ENCODE measurements around the gene STPG4. TPM values are rescaled to one million over a fixed set of nuclear protein-coding genes. Genes with fewer than 3 reads are reported as not detected.

The STPG4 gene
- total RNA-seq, 1 donor from 2014 or later, result 0.64 TPM

DNA sequence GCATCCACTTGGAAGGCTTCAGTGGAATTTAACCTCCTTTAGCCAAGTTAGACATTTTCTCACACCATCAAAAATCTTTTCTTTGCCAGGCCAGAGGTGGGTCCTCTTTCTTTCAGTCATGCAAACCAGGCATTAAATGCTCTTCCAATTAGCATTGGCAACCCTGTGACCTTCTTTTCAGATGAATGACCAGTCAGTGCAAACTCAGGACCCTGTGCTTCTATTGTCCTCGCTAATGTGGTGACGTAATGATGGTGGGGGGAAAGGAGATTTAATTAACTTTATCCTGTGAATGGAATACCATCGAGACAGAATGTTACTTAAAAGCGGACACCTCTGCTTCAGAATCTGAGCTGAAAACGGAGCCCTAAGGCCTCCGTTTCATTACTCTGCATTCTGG is 23.2 kb upstream of the STPG4 start:
- no peak for FAIRE-seq
- H2AFZ ChIP-seq (ENCODE audit: low read depth, low read length), result no peak overlapping the region
- H3K79me2 ChIP-seq (ENCODE audit: insufficient read depth, low read length), result peaks cover 34% of the 10 kb centered on the region
- H3K4me2 ChIP-seq (ENCODE audit: low read length), result no peak overlapping the region
- peaks cover 5% of the 10 kb centered on the region for H3K36me3 Mint-ChIP-seq (ENCODE audit: low read depth, unreplicated experiment)
- no peaks in the 10 kb centered on the region for H3K36me3 ChIP-seq (ENCODE audit: insufficient read depth, low read length)
- H4K20me1 ChIP-seq (ENCODE audit: insufficient read depth, low read length), result peaks cover 26% of the 10 kb centered on the region
- no peak overlapping the region for H3K9ac ChIP-seq (ENCODE audit: low read length)
- H3K4me1 ChIP-seq (ENCODE audit: insufficient read depth, low read length), result peaks cover 10% of the 10 kb centered on the region
- H3K27me3 Mint-ChIP-seq (ENCODE audit: low read depth, unreplicated experiment), result no peaks in the 10 kb centered on the region
- H3K9me3 ChIP-seq (ENCODE audit: insufficient read depth, low read depth, low read length), result no peaks in the 10 kb centered on the region
- peaks cover 18% of the 10 kb centered on the region for H3K4me1 Mint-ChIP-seq (ENCODE audit: low read depth, unreplicated experiment)
- DNase-seq (ENCODE audit: low read depth), result no peak
- TF ChIP-seq, protein P1, sequence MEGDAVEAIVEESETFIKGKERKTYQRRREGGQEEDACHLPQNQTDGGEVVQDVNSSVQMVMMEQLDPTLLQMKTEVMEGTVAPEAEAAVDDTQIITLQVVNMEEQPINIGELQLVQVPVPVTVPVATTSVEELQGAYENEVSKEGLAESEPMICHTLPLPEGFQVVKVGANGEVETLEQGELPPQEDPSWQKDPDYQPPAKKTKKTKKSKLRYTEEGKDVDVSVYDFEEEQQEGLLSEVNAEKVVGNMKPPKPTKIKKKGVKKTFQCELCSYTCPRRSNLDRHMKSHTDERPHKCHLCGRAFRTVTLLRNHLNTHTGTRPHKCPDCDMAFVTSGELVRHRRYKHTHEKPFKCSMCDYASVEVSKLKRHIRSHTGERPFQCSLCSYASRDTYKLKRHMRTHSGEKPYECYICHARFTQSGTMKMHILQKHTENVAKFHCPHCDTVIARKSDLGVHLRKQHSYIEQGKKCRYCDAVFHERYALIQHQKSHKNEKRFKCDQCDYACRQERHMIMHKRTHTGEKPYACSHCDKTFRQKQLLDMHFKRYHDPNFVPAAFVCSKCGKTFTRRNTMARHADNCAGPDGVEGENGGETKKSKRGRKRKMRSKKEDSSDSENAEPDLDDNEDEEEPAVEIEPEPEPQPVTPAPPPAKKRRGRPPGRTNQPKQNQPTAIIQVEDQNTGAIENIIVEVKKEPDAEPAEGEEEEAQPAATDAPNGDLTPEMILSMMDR (IDR thresholded peaks at IDR 0.05; ENCODE audit: insufficient read depth, low read depth, low read length), result no peak
- no peak for TF ChIP-seq EZH2 (IDR thresholded peaks at IDR 0.05; ENCODE audit: insufficient read depth, low read length)
- no peaks in the 10 kb centered on the region for H3K9me3 Mint-ChIP-seq (ENCODE audit: unreplicated experiment)
- no peak overlapping the region for H3K27ac ChIP-seq (ENCODE audit: low read depth, low read length)
- H3K4me3 Mint-ChIP-seq (ENCODE audit: unreplicated experiment), result no peak overlapping the region
- H3K4me3 ChIP-seq (ENCODE audit: insufficient read depth, low read depth, low read length), result no peak overlapping the region
- no peaks in the 10 kb centered on the region for H3K27me3 ChIP-seq (ENCODE audit: insufficient read depth, low read length)
- no peak overlapping the region for H3K27ac Mint-ChIP-seq (ENCODE audit: unreplicated experiment)

DNA sequence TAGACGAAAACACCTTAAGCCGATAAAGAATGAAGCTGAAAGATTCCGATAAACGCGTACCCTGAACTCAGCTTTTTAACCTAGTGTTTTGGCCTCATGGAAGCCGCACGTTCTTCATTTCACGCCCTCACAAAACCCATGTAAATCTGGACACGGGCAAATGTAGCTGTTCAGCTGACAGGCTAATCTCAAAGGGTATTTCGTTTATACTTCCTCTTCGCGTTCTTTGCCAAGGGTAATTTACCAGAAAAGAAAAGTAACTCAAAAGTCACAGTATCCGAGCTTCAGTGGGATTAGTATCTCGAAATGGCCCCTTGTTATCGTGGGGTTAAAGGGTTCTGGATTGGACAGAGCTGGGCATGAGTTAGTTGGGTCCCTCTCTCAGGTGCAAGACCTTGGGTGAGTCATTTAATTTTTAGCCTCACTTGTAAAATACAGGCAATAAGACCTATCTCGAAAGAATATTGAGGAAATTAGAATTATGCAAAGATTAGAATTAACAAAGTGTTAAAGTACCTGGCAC is 22.0 kb upstream of the STPG4 start:
- no peak for DNase-seq (ENCODE audit: low read depth)
- Histone ChIP-seq H3K9ac (ENCODE audit: low read length) (peak overlapping the region; percentile 100), H3K36me3 (ENCODE audit: insufficient read depth, low read length) (no peaks in the 10 kb centered on the region), H3K27ac (ENCODE audit: low read depth, low read length) (peak overlapping the region; percentile 100), H3K79me2 (ENCODE audit: insufficient read depth, low read length) (peaks cover 47% of the 10 kb centered on the region), H3K9me3 (ENCODE audit: insufficient read depth, low read depth, low read length) (no peaks in the 10 kb centered on the region), H4K20me1 (ENCODE audit: insufficient read depth, low read length) (peaks cover 38% of the 10 kb centered on the region), H3K4me2 (ENCODE audit: low read length) (peak overlapping the region; percentile 88), H3K4me3 (ENCODE audit: insufficient read depth, low read depth, low read length) (peak overlapping the region; percentile 90), H2AFZ (ENCODE audit: low read depth, low read length) (peak overlapping the region; percentile 77), H3K4me1 (ENCODE audit: insufficient read depth, low read length) (peaks cover 20% of the 10 kb centered on the region), H3K27me3 (ENCODE audit: insufficient read depth, low read length) (no peaks in the 10 kb centered on the region)
- Mint-ChIP-seq H3K27me3 (ENCODE audit: low read depth, unreplicated experiment) (no peaks in the 10 kb centered on the region), H3K36me3 (ENCODE audit: low read depth, unreplicated experiment) (peaks cover 5% of the 10 kb centered on the region), H3K9me3 (ENCODE audit: unreplicated experiment) (no peaks in the 10 kb centered on the region), H3K4me3 (ENCODE audit: unreplicated experiment) (peak overlapping the region; percentile 100), H3K27ac (ENCODE audit: unreplicated experiment) (peak overlapping the region; percentile 100), H3K4me1 (ENCODE audit: low read depth, unreplicated experiment) (peaks cover 25% of the 10 kb centered on the region)
- TF ChIP-seq EZH2 (IDR thresholded peaks at IDR 0.05; ENCODE audit: insufficient read depth, low read length), result no peak
- TF ChIP-seq, protein P1 (IDR thresholded peaks at IDR 0.05; ENCODE audit: insufficient read depth, low read depth, low read length), result no peak
- FAIRE-seq, result no peak

DNA sequence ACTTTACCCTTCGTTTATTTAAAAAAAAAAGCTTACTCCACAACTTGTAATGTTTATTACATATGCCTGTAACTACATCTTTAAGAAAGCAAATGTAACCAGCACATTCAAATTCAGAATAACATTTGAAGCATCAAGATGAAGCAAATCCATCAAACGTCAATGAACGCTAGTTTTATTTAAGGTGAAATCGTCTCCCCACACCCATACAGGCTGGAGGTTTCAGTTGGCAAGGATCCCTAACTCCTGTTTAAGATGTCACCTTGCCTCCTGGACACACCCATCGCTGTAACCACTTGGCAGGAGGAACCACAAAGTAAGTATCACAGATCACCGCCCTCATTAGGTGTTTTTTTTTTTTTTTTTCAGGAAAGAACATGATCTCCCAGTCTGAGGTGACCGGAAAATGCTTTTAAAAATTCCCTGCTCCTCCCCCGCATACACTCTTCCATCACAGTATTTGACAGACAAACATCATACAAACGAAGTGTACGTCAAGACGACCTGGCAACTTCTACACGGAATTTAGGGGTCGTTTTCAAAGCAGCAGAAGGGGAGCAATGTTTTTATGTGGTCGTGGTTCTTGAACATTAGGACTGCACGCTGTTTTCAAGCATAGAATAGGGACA is 19.7 kb upstream of the STPG4 start:
- Mint-ChIP-seq H3K9me3 (ENCODE audit: unreplicated experiment) (no peaks in the 10 kb centered on the region), H3K4me1 (ENCODE audit: low read depth, unreplicated experiment) (peaks cover 28% of the 10 kb centered on the region), H3K27me3 (ENCODE audit: low read depth, unreplicated experiment) (no peaks in the 10 kb centered on the region), H3K36me3 (ENCODE audit: low read depth, unreplicated experiment) (peaks cover 5% of the 10 kb centered on the region), H3K4me3 (ENCODE audit: unreplicated experiment) (peak overlapping the region; percentile 99), H3K27ac (ENCODE audit: unreplicated experiment) (peak overlapping the region; percentile 97)
- no peak overlapping the region for H2AFZ ChIP-seq (ENCODE audit: low read depth, low read length)
- TF ChIP-seq, protein P1 (IDR thresholded peaks at IDR 0.05; ENCODE audit: insufficient read depth, low read depth, low read length), result no peak
- TF ChIP-seq EZH2 (IDR thresholded peaks at IDR 0.05; ENCODE audit: insufficient read depth, low read length), result no peak
- no peak for FAIRE-seq
- peak overlapping the region; percentile 100 for H3K9ac ChIP-seq (ENCODE audit: low read length)
- peaks cover under 1% of the 10 kb centered on the region for H3K36me3 ChIP-seq (ENCODE audit: insufficient read depth, low read length)
- H3K4me1 ChIP-seq (ENCODE audit: insufficient read depth, low read length), result peaks cover 31% of the 10 kb centered on the region
- H3K4me3 ChIP-seq (ENCODE audit: insufficient read depth, low read depth, low read length), result peak overlapping the region; percentile 90
- no peaks in the 10 kb centered on the region for H3K9me3 ChIP-seq (ENCODE audit: insufficient read depth, low read depth, low read length)
- H4K20me1 ChIP-seq (ENCODE audit: insufficient read depth, low read length), result peaks cover 61% of the 10 kb centered on the region
- peak overlapping the region; percentile 88 for H3K4me2 ChIP-seq (ENCODE audit: low read length)
- peaks cover 69% of the 10 kb centered on the region for H3K79me2 ChIP-seq (ENCODE audit: insufficient read depth, low read length)
- DNase-seq (ENCODE audit: low read depth), result peak; percentile 68
- H3K27me3 ChIP-seq (ENCODE audit: insufficient read depth, low read length), result no peaks in the 10 kb centered on the region
- H3K27ac ChIP-seq (ENCODE audit: low read depth, low read length), result peak overlapping the region; percentile 100

Data from astrocyte (in vitro differentiated cells and primary cell).